GM23338 (cell line): ENCODE measurements around the gene RASSF4.

Source experiments
- CREB1 ChIP-seq: fragments of 250-450 bp; sonication (Bioruptor Pico); IDR thresholded peaks from 2 replicates; pipeline ENCODE4 v1.5.0; 2020; ENCODE audit warnings: low read depth, mild to moderate bottlenecking, moderate library complexity
- EZH2 ChIP-seq: fragments of 200-600 bp; sonication (generic); IDR thresholded peaks from one replicate; pipeline ENCODE4 v1.8.0; 2017; ENCODE audit warnings: antibody characterized with exemption, mild to moderate bottlenecking, low read depth; ENCODE audit not compliant: unreplicated experiment
- EZH2phosphoT487 ChIP-seq: fragments of 200-600 bp; sonication (generic); IDR thresholded peaks from one replicate; pipeline ENCODE4 v1.8.1; 2018; ENCODE audit warnings: antibody characterized with exemption; ENCODE audit not compliant: unreplicated experiment
- JUNB ChIP-seq: IDR thresholded peaks from one replicate; pipeline ENCODE4 v1.6.1; 2016; ENCODE audit warnings: antibody characterized with exemption; ENCODE audit not compliant: unreplicated experiment
- NANOG ChIP-seq: IDR thresholded peaks from 2 replicates; pipeline ENCODE4 v1.6.1; 2016; ENCODE audit warnings: antibody characterized with exemption, borderline replicate concordance
- POLR2AphosphoS5 ChIP-seq: IDR thresholded peaks from 2 replicates; pipeline ENCODE4 v1.6.1; 2016; ENCODE audit warnings: antibody characterized with exemption, low read depth
- STAT1 ChIP-seq: IDR thresholded peaks from one replicate; pipeline ENCODE4 v1.6.1; 2016; ENCODE audit warnings: antibody characterized with exemption; ENCODE audit not compliant: unreplicated experiment
- ZNF114 ChIP-seq: fragments of 250-450 bp; sonication (Bioruptor Pico); IDR thresholded peaks from 2 replicates; pipeline ENCODE4 v1.5.0; 2020; ENCODE audit warnings: mild to moderate bottlenecking, moderate library complexity
- ZNF331 ChIP-seq: fragments of 250-450 bp; sonication (Bioruptor Pico); IDR thresholded peaks from 2 replicates; pipeline ENCODE4 v1.5.0; 2020; ENCODE audit warnings: low read depth, mild to moderate bottlenecking, moderate library complexity
- TF ChIP-seq, protein P1 (sequence below), 2 experiments: fragments of 200-600 bp in 1 of 2; sonication (generic) in 1 of 2; conservative IDR thresholded peaks; 2 replicates each; pipeline versions ENCODE4 v1.5.1 to v1.6.1; 2016 to 2017; ENCODE audit warnings: antibody characterized with exemption in 2 of 2, low read depth in 2 of 2, mild to moderate bottlenecking in 2 of 2, moderate library complexity in 1 of 2
- TF ChIP-seq, protein P2 (sequence below): IDR thresholded peaks from 2 replicates; pipeline ENCODE4 v1.6.1; 2016; ENCODE audit warnings: antibody characterized with exemption
- TF ChIP-seq, protein P3 (sequence below): IDR thresholded peaks from one replicate; pipeline ENCODE4 v1.6.1; 2018; ENCODE audit warnings: antibody characterized with exemption; ENCODE audit not compliant: unreplicated experiment
- TF ChIP-seq, protein P4 (sequence below): fragments of 250-450 bp; sonication (Bioruptor Pico); IDR thresholded peaks from 2 replicates; pipeline ENCODE4 v1.5.0; 2020; ENCODE audit warnings: mild to moderate bottlenecking, moderate library complexity

DNA sequence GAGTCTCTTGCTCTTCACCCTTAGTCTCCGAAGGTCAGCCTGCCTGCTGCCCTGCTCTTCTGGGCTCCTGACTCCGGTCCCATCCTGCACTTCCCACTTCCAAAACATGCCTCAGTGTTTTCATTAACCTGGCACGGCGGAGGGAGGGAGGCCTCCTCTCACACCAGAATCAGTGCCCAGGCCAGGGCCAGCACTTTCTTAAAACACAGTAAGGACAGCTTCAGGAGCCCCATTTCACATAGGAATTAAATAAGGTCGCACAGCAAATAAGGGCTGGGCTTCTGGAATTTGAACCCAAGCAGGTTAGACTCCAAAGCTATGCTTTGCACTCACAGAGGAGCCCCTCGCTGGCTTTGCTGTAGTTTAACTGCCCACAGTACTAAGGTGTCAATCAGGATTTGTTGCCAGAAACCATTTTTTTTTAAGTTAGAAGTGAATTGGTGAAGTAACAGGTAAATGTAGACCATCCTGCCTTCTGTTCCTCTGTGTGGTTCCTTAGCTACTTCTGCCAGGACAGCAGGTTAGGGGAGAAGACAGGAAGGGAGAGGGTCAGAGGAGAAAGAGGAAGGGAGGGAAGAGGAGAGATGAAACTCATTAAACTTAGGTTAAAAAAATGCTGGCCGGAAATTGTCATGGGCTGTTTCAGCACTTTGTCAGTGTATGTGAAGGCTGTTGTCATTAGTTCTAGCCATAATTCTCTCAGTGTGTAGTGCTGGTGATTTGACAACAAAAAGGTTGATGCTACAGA lies 1.1 kb downstream of the RASSF4 start:
- TF ChIP-seq STAT1 (no peak), POLR2AphosphoS5 (no peak), EZH2 (no peak), EZH2phosphoT487 (no peak), CREB1 (CRISPR knock-in tag) (no peak), JUNB (no peak), ZNF114 (no peak), NANOG (no peak), ZNF331 (no peak)
- TF ChIP-seq, protein P1, sequence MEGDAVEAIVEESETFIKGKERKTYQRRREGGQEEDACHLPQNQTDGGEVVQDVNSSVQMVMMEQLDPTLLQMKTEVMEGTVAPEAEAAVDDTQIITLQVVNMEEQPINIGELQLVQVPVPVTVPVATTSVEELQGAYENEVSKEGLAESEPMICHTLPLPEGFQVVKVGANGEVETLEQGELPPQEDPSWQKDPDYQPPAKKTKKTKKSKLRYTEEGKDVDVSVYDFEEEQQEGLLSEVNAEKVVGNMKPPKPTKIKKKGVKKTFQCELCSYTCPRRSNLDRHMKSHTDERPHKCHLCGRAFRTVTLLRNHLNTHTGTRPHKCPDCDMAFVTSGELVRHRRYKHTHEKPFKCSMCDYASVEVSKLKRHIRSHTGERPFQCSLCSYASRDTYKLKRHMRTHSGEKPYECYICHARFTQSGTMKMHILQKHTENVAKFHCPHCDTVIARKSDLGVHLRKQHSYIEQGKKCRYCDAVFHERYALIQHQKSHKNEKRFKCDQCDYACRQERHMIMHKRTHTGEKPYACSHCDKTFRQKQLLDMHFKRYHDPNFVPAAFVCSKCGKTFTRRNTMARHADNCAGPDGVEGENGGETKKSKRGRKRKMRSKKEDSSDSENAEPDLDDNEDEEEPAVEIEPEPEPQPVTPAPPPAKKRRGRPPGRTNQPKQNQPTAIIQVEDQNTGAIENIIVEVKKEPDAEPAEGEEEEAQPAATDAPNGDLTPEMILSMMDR (conservative IDR thresholded peaks at IDR 0.05; ENCODE audit: low read depth in 2 of 2) = no peak
- TF ChIP-seq, protein P2, sequence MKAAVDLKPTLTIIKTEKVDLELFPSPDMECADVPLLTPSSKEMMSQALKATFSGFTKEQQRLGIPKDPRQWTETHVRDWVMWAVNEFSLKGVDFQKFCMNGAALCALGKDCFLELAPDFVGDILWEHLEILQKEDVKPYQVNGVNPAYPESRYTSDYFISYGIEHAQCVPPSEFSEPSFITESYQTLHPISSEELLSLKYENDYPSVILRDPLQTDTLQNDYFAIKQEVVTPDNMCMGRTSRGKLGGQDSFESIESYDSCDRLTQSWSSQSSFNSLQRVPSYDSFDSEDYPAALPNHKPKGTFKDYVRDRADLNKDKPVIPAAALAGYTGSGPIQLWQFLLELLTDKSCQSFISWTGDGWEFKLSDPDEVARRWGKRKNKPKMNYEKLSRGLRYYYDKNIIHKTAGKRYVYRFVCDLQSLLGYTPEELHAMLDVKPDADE = no peak
- TF ChIP-seq, protein P3, sequence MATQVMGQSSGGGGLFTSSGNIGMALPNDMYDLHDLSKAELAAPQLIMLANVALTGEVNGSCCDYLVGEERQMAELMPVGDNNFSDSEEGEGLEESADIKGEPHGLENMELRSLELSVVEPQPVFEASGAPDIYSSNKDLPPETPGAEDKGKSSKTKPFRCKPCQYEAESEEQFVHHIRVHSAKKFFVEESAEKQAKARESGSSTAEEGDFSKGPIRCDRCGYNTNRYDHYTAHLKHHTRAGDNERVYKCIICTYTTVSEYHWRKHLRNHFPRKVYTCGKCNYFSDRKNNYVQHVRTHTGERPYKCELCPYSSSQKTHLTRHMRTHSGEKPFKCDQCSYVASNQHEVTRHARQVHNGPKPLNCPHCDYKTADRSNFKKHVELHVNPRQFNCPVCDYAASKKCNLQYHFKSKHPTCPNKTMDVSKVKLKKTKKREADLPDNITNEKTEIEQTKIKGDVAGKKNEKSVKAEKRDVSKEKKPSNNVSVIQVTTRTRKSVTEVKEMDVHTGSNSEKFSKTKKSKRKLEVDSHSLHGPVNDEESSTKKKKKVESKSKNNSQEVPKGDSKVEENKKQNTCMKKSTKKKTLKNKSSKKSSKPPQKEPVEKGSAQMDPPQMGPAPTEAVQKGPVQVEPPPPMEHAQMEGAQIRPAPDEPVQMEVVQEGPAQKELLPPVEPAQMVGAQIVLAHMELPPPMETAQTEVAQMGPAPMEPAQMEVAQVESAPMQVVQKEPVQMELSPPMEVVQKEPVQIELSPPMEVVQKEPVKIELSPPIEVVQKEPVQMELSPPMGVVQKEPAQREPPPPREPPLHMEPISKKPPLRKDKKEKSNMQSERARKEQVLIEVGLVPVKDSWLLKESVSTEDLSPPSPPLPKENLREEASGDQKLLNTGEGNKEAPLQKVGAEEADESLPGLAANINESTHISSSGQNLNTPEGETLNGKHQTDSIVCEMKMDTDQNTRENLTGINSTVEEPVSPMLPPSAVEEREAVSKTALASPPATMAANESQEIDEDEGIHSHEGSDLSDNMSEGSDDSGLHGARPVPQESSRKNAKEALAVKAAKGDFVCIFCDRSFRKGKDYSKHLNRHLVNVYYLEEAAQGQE = no peak
- TF ChIP-seq, protein P4, sequence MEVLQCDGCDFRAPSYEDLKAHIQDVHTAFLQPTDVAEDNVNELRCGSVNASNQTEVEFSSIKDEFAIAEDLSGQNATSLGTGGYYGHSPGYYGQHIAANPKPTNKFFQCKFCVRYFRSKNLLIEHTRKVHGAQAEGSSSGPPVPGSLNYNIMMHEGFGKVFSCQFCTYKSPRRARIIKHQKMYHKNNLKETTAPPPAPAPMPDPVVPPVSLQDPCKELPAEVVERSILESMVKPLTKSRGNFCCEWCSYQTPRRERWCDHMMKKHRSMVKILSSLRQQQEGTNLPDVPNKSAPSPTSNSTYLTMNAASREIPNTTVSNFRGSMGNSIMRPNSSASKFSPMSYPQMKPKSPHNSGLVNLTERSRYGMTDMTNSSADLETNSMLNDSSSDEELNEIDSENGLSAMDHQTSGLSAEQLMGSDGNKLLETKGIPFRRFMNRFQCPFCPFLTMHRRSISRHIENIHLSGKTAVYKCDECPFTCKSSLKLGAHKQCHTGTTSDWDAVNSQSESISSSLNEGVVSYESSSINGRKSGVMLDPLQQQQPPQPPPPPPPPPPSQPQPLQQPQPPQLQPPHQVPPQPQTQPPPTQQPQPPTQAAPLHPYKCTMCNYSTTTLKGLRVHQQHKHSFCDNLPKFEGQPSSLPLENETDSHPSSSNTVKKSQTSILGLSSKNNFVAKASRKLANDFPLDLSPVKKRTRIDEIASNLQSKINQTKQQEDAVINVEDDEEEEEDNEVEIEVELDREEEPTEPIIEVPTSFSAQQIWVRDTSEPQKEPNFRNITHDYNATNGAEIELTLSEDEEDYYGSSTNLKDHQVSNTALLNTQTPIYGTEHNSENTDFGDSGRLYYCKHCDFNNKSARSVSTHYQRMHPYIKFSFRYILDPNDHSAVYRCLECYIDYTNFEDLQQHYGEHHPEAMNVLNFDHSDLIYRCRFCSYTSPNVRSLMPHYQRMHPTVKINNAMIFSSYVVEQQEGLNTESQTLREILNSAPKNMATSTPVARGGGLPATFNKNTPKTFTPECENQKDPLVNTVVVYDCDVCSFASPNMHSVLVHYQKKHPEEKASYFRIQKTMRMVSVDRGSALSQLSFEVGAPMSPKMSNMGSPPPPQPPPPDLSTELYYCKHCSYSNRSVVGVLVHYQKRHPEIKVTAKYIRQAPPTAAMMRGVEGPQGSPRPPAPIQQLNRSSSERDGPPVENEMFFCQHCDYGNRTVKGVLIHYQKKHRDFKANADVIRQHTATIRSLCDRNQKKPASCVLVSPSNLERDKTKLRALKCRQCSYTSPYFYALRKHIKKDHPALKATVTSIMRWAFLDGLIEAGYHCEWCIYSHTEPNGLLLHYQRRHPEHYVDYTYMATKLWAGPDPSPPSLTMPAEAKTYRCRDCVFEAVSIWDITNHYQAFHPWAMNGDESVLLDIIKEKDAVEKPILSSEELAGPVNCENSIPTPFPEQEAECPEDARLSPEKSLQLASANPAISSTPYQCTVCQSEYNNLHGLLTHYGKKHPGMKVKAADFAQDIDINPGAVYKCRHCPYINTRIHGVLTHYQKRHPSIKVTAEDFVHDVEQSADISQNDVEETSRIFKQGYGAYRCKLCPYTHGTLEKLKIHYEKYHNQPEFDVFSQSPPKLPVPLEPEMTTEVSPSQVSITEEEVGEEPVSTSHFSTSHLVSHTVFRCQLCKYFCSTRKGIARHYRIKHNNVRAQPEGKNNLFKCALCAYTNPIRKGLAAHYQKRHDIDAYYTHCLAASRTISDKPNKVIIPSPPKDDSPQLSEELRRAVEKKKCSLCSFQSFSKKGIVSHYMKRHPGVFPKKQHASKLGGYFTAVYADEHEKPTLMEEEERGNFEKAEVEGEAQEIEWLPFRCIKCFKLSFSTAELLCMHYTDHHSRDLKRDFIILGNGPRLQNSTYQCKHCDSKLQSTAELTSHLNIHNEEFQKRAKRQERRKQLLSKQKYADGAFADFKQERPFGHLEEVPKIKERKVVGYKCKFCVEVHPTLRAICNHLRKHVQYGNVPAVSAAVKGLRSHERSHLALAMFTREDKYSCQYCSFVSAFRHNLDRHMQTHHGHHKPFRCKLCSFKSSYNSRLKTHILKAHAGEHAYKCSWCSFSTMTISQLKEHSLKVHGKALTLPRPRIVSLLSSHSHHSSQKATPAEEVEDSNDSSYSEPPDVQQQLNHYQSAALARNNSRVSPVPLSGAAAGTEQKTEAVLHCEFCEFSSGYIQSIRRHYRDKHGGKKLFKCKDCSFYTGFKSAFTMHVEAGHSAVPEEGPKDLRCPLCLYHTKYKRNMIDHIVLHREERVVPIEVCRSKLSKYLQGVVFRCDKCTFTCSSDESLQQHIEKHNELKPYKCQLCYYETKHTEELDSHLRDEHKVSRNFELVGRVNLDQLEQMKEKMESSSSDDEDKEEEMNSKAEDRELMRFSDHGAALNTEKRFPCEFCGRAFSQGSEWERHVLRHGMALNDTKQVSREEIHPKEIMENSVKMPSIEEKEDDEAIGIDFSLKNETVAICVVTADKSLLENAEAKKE (CRISPR knock-in tag) = no peak
